Transverse colon (tissue), 4 donors: ENCODE data around the gene KRT81.

ENCODE experiments used
- EP300 ChIP-seq: sonication (generic); formaldehyde crosslinking; IDR thresholded peaks from one replicate; pipeline ENCODE4 v1.6.1; 2017; ENCODE audit warnings: antibody characterized with exemption, low read depth
- POLR2A ChIP-seq: fragments of 450-650 bp; IDR thresholded peaks from one replicate; pipeline ENCODE4 v1.6.1; 2016; ENCODE audit warnings: antibody characterized with exemption, mild to moderate bottlenecking, moderate library complexity
- POLR2AphosphoS5 ChIP-seq, 3 donors: sonication (generic); formaldehyde crosslinking; IDR thresholded peaks; one replicate each; pipeline ENCODE4 v1.6.1; 2016; ENCODE audit warnings: antibody characterized with exemption in 3 of 3
- TF ChIP-seq, protein P1 (sequence below), 5 experiments: fragments of 200-600 bp in 3 of 5; fragments of 450-650 bp in 2 of 5; sonication (generic) in 3 of 5; IDR thresholded peaks; 1 replicate in 2 of 5; 2 replicates in 3 of 5; pipeline ENCODE4 v1.5.1; 2016 to 2017; ENCODE audit warnings: antibody characterized with exemption in 5 of 5, inconsistent platforms in 3 of 5, mild to moderate bottlenecking in 2 of 5, moderate library complexity in 1 of 5

GRCh38 chr12:52270541-52271070, 20.7 kb downstream of the KRT81 start:
- TF ChIP-seq POLR2AphosphoS5 (IDR thresholded peaks at IDR 0.05) (no peak), POLR2A (no peak), EP300 (no peak)
- TF ChIP-seq, protein P1, sequence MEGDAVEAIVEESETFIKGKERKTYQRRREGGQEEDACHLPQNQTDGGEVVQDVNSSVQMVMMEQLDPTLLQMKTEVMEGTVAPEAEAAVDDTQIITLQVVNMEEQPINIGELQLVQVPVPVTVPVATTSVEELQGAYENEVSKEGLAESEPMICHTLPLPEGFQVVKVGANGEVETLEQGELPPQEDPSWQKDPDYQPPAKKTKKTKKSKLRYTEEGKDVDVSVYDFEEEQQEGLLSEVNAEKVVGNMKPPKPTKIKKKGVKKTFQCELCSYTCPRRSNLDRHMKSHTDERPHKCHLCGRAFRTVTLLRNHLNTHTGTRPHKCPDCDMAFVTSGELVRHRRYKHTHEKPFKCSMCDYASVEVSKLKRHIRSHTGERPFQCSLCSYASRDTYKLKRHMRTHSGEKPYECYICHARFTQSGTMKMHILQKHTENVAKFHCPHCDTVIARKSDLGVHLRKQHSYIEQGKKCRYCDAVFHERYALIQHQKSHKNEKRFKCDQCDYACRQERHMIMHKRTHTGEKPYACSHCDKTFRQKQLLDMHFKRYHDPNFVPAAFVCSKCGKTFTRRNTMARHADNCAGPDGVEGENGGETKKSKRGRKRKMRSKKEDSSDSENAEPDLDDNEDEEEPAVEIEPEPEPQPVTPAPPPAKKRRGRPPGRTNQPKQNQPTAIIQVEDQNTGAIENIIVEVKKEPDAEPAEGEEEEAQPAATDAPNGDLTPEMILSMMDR (IDR thresholded peaks at IDR 0.05): no peak
